Neural cell (in vitro differentiated cells): Measurements from ENCODE around the gene OR10A5. TPM values are rescaled to one million over a fixed set of nuclear protein-coding genes. Genes with fewer than 3 reads are reported as not detected.
"Not testable (repeated sequence)": the region's sequence is repeated elsewhere in the genome, so short reads cannot be mapped to it uniquely, and the experiment has no call there.

Experiments used
- H2AFZ ChIP-seq: fragments of 200-600, 300-800 bp; sonication (generic), shearing (Covaris generic); 2 replicates; pipeline ENCODE4 v1.6.0; 2014; ENCODE audit warnings: low read depth, mild to moderate bottlenecking, antibody characterized with exemption, low read length, moderate library complexity
- H3F3A ChIP-seq: fragments of 200-600 bp; shearing (Covaris generic); 2 replicates; pipeline ENCODE4 v1.6.1; 2016; ENCODE audit warnings: mild to moderate bottlenecking, moderate library complexity, mixed read lengths, antibody characterized with exemption, low read length; ENCODE audit not compliant: insufficient read depth, poor library complexity, severe bottlenecking
- H3K27ac ChIP-seq: fragments of 200-600, 300-800 bp; sonication (generic), shearing (Covaris generic); 2 replicates; pipeline ENCODE4 v1.5.1; 2014; ENCODE audit warnings: mild to moderate bottlenecking, low read length, moderate library complexity
- H3K27me3 ChIP-seq: fragments of 300-800, 200-600 bp; sonication (generic), shearing (Covaris generic); 2 replicates; pipeline ENCODE4 v1.6.0; 2014; ENCODE audit warnings: mild to moderate bottlenecking, low read depth, low read length, moderate library complexity; ENCODE audit not compliant: insufficient read depth
- H3K36me3 ChIP-seq: fragments of 300-800, 200-600 bp; sonication (generic), shearing (Covaris generic); 2 replicates; pipeline ENCODE4 v1.5.1; 2014; ENCODE audit warnings: mild to moderate bottlenecking, antibody characterized with exemption, low read length, moderate library complexity; ENCODE audit not compliant: insufficient read depth
- H3K4me2 ChIP-seq: fragments of 300-800, 200-600 bp; sonication (generic), shearing (Covaris generic); 2 replicates; pipeline ENCODE4 v1.6.0; 2014; ENCODE audit warnings: mild to moderate bottlenecking, low read length
- H3K4me3 ChIP-seq: fragments of 300-800, 200-600 bp; sonication (generic), shearing (Covaris generic); 2 replicates; pipeline ENCODE4 v1.5.1; 2014; ENCODE audit warnings: mild to moderate bottlenecking, low read length, moderate library complexity
- H3K79me2 ChIP-seq: fragments of 200-600 bp; shearing (Covaris generic); replicated peaks from 2 replicates; pipeline ENCODE4 v1.6.0; 2014; ENCODE audit warnings: mild to moderate bottlenecking, low read length, moderate library complexity; ENCODE audit not compliant: insufficient read depth
- H3K9ac ChIP-seq: fragments of 300-800, 200-600 bp; sonication (generic), shearing (Covaris generic); 2 replicates; pipeline ENCODE4 v1.6.1; 2016; ENCODE audit warnings: mild to moderate bottlenecking, low read length, mixed read lengths
- H3K9me2 ChIP-seq: fragments of 200-600 bp; shearing (Covaris generic); 2 replicates; pipeline ENCODE4 v1.6.1; 2016; ENCODE audit warnings: mild to moderate bottlenecking, low read length, mixed read lengths; ENCODE audit not compliant: insufficient read depth
- H3K9me3 ChIP-seq: fragments of 200-600, 300-800 bp; sonication (generic), shearing (Covaris generic); 2 replicates; pipeline ENCODE4 v1.6.1; 2016; ENCODE audit warnings: mild to moderate bottlenecking, mixed run types, low read length, moderate library complexity, mixed read lengths
- H4K20me1 ChIP-seq: fragments of 200-600 bp; shearing (Covaris generic); 2 replicates; pipeline ENCODE4 v1.6.1; 2016; ENCODE audit warnings: mild to moderate bottlenecking, mixed run types; ENCODE audit not compliant: insufficient read depth
- EP300 ChIP-seq: fragments of 450-650 bp; conservative IDR thresholded peaks from 2 replicates; pipeline ENCODE4 v1.6.1; 2014; ENCODE audit warnings: antibody characterized with exemption, mild to moderate bottlenecking, moderate library complexity; ENCODE audit not compliant: poor library complexity, severe bottlenecking
- EZH2 ChIP-seq: fragments of 200-600, 300-800 bp; shearing (Covaris generic), sonication (generic); IDR thresholded peaks from 2 replicates; pipeline ENCODE4 v1.6.1; 2014; ENCODE audit warnings: antibody characterized with exemption, low read length, borderline replicate concordance, mild to moderate bottlenecking; ENCODE audit not compliant: insufficient read depth, poor library complexity, severe bottlenecking
- MXI1 ChIP-seq: fragments of 450-650 bp; conservative IDR thresholded peaks from 2 replicates; pipeline ENCODE4 v1.6.1; 2014; ENCODE audit warnings: antibody characterized with exemption, mild to moderate bottlenecking; ENCODE audit not compliant: poor library complexity, severe bottlenecking
- POLR2AphosphoS5 ChIP-seq: IDR thresholded peaks from 2 replicates; pipeline ENCODE4 v1.6.1; 2012
- RAD21 ChIP-seq: fragments of 450-650 bp; conservative IDR thresholded peaks from 2 replicates; pipeline ENCODE4 v1.6.1; 2014; ENCODE audit warnings: antibody characterized with exemption, mild to moderate bottlenecking, moderate library complexity
- SMC3 ChIP-seq: fragments of 450-650 bp; conservative IDR thresholded peaks from 2 replicates; pipeline ENCODE4 v1.6.1; 2014; ENCODE audit warnings: antibody characterized with exemption, mild to moderate bottlenecking, moderate library complexity; ENCODE audit not compliant: poor library complexity
- TAF1 ChIP-seq: IDR thresholded peaks from 2 replicates; pipeline ENCODE4 v1.6.1; 2012; ENCODE audit warnings: low read depth
- polyA minus RNA-seq: library from RNA; depleted of rRNA, polyadenylated mRNA; stranded (reverse); fragments of >200 nt; gene quantifications from 2 replicates; pipeline ENCODE4 v1.2.3, GENCODE V29; 2014
- polyA plus RNA-seq: library from polyadenylated mRNA; depleted of rRNA; stranded (reverse); fragments of >200 nt; gene quantifications from 2 replicates; pipeline ENCODE4 v1.2.3, GENCODE V29; 2014
- TF ChIP-seq, protein P1 (sequence below): fragments of 450-650 bp; IDR thresholded peaks from 2 replicates; pipeline ENCODE4 v1.5.1; 2014; ENCODE audit warnings: antibody characterized with exemption, mild to moderate bottlenecking, moderate library complexity; ENCODE audit not compliant: poor library complexity, severe bottlenecking
- TF ChIP-seq, protein P2 (sequence below): IDR thresholded peaks from 2 replicates; pipeline ENCODE4 v1.6.1; 2012; ENCODE audit warnings: borderline replicate concordance

Gene OR10A5, protein sequence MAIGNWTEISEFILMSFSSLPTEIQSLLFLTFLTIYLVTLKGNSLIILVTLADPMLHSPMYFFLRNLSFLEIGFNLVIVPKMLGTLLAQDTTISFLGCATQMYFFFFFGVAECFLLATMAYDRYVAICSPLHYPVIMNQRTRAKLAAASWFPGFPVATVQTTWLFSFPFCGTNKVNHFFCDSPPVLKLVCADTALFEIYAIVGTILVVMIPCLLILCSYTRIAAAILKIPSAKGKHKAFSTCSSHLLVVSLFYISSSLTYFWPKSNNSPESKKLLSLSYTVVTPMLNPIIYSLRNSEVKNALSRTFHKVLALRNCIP
- polyA plus RNA-seq (not detected in 2 replicates), polyA minus RNA-seq (not detected in 2 replicates)

DNA sequence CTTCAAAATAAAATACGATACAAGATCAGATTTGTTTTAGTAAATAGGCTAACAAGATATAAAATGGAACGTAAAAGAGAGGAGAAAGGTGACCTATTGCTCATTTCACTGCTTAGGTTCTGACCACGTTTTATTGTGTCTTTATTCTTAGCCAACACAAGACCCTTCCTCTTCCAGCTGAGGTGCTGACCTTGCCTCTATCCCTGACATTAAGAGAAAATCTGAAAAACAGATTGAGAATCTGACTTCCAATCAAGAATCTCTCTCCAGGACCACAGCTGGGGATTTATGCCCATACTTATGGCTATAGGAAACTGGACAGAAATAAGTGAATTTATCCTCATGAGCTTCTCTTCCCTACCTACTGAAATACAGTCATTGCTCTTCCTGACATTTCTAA lies at the start of gene OR10A5:
Gene OR10A5 (plus strand): TSS at position 301 of the 400 bp plus-strand sequence. CDS start 0 bp downstream, at position 301.
- Histone ChIP-seq H3K9me2 (no peaks in the 10 kb centered on the region), H3K4me3 (no peak within 1 kb of the TSS), H3K9ac (no peak within 1 kb of the TSS), H3K27ac (no peak within 1 kb of the TSS), H2AFZ (no peak within 1 kb of the TSS), H3K79me2 (no peaks in the 10 kb centered on the region), H3F3A (no peaks in the 10 kb centered on the region), H3K27me3 (no peaks in the 10 kb centered on the region), H3K36me3 (no peaks in the 10 kb centered on the region), H3K9me3 (no peaks in the 10 kb centered on the region), H4K20me1 (no peaks in the 10 kb centered on the region), H3K4me2 (no peak within 1 kb of the TSS)
- TF ChIP-seq RAD21: no peak
- TF ChIP-seq EP300: no peak
- TF ChIP-seq, protein P1, sequence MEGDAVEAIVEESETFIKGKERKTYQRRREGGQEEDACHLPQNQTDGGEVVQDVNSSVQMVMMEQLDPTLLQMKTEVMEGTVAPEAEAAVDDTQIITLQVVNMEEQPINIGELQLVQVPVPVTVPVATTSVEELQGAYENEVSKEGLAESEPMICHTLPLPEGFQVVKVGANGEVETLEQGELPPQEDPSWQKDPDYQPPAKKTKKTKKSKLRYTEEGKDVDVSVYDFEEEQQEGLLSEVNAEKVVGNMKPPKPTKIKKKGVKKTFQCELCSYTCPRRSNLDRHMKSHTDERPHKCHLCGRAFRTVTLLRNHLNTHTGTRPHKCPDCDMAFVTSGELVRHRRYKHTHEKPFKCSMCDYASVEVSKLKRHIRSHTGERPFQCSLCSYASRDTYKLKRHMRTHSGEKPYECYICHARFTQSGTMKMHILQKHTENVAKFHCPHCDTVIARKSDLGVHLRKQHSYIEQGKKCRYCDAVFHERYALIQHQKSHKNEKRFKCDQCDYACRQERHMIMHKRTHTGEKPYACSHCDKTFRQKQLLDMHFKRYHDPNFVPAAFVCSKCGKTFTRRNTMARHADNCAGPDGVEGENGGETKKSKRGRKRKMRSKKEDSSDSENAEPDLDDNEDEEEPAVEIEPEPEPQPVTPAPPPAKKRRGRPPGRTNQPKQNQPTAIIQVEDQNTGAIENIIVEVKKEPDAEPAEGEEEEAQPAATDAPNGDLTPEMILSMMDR: no peak
- TF ChIP-seq POLR2AphosphoS5: no peak
- no peak for TF ChIP-seq SMC3
- no peak for TF ChIP-seq EZH2
- TF ChIP-seq, protein P2, sequence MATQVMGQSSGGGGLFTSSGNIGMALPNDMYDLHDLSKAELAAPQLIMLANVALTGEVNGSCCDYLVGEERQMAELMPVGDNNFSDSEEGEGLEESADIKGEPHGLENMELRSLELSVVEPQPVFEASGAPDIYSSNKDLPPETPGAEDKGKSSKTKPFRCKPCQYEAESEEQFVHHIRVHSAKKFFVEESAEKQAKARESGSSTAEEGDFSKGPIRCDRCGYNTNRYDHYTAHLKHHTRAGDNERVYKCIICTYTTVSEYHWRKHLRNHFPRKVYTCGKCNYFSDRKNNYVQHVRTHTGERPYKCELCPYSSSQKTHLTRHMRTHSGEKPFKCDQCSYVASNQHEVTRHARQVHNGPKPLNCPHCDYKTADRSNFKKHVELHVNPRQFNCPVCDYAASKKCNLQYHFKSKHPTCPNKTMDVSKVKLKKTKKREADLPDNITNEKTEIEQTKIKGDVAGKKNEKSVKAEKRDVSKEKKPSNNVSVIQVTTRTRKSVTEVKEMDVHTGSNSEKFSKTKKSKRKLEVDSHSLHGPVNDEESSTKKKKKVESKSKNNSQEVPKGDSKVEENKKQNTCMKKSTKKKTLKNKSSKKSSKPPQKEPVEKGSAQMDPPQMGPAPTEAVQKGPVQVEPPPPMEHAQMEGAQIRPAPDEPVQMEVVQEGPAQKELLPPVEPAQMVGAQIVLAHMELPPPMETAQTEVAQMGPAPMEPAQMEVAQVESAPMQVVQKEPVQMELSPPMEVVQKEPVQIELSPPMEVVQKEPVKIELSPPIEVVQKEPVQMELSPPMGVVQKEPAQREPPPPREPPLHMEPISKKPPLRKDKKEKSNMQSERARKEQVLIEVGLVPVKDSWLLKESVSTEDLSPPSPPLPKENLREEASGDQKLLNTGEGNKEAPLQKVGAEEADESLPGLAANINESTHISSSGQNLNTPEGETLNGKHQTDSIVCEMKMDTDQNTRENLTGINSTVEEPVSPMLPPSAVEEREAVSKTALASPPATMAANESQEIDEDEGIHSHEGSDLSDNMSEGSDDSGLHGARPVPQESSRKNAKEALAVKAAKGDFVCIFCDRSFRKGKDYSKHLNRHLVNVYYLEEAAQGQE: no peak
- TF ChIP-seq TAF1: no peak
- no peak for TF ChIP-seq MXI1

DNA sequence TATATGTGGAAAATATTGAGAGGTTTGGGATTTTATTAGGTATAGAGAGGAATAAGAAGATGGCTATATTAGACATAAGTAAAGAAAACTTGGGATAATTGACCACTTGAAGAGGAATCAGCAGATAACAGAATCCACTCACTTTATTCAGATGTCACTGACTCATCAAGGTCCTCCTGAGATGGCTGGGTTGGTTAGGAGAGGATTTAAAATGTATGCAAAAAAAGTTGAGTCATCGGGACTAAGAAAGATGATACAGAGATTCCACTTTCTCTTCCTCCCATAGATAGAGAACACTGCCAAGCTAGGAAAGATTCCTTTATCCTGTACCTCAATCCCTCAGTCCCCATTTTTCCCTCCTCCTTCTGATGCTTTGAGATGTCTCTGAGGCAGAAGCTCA lies 46.1 kb upstream of the OR10A5 start, which contains the start of gene OR6A2:
Gene OR6A2 (minus strand): TSS at position 288 of the 400 bp plus-strand sequence. CDS start 3,981 bp downstream, outside the sequence.
- Histone ChIP-seq H3K9ac (no peak within 1 kb of the TSS), H3K27ac (no peak within 1 kb of the TSS), H3K4me3 (no peak within 1 kb of the TSS), H3K9me2 (no peaks in the 10 kb centered on the region), H3K9me3 (no peaks in the 10 kb centered on the region), H2AFZ (no peak within 1 kb of the TSS), H3K4me2 (no peak within 1 kb of the TSS), H3K79me2 (no peaks in the 10 kb centered on the region), H3K27me3 (no peaks in the 10 kb centered on the region), H4K20me1 (no peaks in the 10 kb centered on the region), H3K36me3 (no peaks in the 10 kb centered on the region), H3F3A (no peaks in the 10 kb centered on the region)
- TF ChIP-seq POLR2AphosphoS5: no peak
- TF ChIP-seq, protein P2: no peak
- TF ChIP-seq TAF1: no peak
- no peak for TF ChIP-seq MXI1
- TF ChIP-seq EP300: no peak
- TF ChIP-seq RAD21: no peak
- TF ChIP-seq EZH2: no peak

DNA sequence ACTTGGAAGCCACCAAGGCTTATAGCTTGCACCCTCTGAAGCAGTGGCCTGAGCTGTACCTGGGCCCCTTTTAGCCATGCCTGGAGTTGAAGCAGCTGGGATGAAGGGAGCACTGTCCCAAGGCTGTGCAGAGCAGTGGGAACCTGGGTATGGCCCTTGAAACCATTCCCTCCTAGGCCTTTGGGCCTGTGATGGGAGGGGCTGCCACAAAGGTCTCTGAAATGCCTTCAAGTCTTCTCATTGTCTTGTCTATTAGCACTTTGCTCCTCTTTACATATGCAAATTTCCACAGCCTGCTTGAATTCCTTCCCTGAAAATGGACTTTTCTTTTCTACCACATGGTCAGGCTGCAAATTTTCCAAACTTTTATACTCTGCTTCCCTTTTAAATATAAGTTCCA lies 44.4 kb upstream of the OR10A5 start:
- H3K9me2 ChIP-seq, H3K79me2 ChIP-seq, H2AFZ ChIP-seq, H3K9ac ChIP-seq, H3K27me3 ChIP-seq, H3K27ac ChIP-seq, H3K4me2 ChIP-seq, H4K20me1 ChIP-seq, H3K4me3 ChIP-seq, H3K36me3 ChIP-seq, H3F3A ChIP-seq, H3K9me3 ChIP-seq: not testable (repeated sequence)
